T-helper 2 cell (primary cell): Measurements from ENCODE around the gene NOTCH2.
"Not testable (repeated sequence)": the region's sequence is repeated elsewhere in the genome, so short reads cannot be mapped to it uniquely, and the experiment has no call there.

Experiments used
- DNase-seq, 5 experiments: peaks; one replicate each; pipeline versions ENCODE4 v3.0.0 to v3.0.0-alpha.2; 2012 to 2022

The NOTCH2 gene

DNA sequence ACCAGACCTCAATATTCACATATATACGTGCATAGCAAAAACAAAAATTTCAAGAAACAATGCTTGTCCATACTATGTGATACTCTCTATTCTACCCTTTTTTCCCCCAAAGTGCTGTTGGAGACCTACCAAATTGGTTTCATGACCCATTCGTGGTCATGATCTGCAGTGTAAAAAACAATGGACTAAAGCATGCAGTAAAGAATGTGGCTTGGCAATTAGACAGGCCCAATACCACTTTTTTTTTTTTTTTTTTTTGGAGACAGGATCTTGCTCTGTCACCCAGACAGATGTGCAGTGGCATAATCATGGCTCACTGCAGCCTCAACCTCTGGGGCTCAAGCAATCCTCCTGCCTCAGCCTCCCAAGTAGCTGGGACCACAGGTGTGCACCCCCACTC, 21.3 kb downstream of the NOTCH2 start:
- DNase-seq = not testable (repeated sequence)

DNA sequence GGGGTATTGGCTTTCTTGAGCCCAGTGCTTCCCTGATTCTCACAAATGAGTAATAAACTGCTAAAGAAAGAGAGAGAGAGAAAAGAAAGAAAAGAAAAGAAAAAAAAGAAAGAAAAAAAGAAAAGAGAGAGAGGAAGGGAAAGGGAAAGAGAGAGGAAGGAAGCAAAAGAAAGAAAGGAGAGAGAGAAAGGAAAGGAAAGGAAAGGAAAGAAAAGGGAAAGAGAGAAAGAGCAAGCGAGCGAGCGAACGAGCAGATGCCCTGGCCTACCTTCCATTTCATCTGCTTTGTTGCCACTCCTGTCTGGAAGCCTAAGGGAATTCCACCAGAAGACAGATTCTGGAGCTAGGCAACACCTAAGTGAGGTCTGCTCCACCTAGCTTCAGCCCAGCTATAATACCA, 27.7 kb downstream of the NOTCH2 start:
- not testable (repeated sequence) for DNase-seq

DNA sequence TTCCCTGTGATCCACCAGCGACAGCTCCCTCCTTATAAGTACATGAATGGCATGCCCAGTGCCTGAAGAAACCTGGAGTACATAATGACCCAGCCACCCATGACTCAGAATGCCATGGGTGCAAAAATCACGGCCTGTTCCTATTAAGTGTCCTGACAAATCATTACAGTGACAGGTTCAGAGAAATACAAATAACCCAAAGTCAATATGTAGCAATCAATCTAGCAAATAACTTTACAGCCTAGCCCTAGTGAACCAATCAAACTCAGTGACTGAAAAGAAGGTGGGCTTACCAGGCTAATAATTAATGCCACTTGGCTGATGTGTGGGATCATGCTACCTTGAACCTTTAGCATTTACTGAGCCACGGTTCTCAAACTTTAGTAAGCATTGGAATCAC, 37.2 kb downstream of the NOTCH2 start:
- DNase-seq = not testable (repeated sequence)

DNA sequence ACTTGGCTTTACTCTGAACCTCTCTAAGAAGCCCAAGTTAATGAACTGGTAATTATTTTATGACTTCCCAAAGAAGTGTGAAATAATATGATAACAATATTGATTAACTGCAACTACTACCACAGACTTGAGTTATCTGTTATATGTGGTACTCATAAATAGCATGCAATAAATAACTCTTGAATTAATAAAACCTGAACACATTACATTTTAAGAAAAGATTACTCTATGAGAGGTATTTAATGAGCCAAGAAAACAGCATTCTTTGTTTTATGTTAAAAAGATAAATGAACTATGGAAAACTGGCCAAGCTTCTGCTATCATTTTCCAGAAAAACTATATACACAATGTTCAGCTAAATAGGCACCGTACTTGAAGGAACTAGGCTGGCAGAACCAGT, 45.7 kb downstream of the NOTCH2 start:
- not testable (repeated sequence) for DNase-seq

GRCh38 chr1:120014978-120015377, 54.5 kb downstream of the NOTCH2 start:
- not testable (repeated sequence) for DNase-seq

- not testable (repeated sequence) for DNase-seq
Observed at GRCh38 chr1:120008320-120008719, 61.1 kb downstream of the NOTCH2 start.

GRCh38 chr1:120007850-120008249, 61.6 kb downstream of the NOTCH2 start:
- not testable (repeated sequence) for DNase-seq

- DNase-seq = not testable (repeated sequence)
Observed at GRCh38 chr1:120001035-120001434, 68.4 kb downstream of the NOTCH2 start.

DNA sequence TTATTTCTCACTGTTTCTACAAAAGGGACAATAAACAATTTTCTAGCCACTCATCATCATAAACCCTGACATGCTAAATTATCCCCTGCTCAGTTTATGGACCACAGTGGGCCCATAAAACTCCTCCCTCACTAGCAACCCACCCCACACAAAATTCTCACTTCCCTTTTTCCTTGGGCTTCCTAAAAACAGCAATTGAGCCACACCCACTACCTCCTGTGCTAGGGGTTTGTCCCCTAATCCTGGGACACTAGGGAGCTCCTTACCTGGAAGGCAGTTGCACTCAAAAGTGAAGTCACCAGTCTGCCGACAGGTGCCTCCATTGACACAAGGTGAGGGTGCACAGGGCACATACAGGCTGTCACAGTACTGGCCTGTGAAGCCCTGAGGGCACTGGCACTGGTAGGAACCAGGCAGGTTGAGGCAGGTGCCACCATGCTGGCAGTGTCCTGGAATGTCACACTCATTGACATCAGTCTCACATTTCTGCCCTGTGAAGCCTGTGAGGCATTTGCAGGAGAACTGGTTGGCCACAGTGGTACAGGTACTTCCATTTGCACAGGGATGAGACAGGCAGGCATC, 72.6 kb downstream of the NOTCH2 start:
- not testable (repeated sequence) for DNase-seq

GRCh38 chr1:119995975-119996374, 73.5 kb downstream of the NOTCH2 start:
- DNase-seq = not testable (repeated sequence)

- DNase-seq = no peak
Observed at GRCh38 chr1:119988306-119989062, 81.0 kb downstream of the NOTCH2 start.

DNA sequence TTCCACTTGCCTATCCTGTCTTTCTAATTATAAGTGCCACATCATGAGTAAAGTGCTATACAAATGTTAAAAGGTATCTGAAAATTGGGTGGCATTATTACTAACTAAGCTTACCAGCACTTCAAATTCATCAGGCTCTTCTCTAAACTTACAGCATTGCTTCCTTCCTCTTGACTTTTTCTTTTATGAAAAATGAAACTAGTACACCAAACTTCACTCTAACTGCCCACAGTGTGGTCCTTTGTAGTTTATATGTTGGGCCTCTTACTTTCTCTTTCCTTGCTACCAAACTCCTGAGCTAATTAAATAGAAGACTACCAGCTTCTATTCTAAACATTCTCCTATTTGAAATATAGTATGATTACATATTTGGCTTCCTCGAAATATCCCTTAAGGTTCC, 81.8 kb downstream of the NOTCH2 start:
- peak in 1 of 5 experiments; percentile 54 for DNase-seq

DNA sequence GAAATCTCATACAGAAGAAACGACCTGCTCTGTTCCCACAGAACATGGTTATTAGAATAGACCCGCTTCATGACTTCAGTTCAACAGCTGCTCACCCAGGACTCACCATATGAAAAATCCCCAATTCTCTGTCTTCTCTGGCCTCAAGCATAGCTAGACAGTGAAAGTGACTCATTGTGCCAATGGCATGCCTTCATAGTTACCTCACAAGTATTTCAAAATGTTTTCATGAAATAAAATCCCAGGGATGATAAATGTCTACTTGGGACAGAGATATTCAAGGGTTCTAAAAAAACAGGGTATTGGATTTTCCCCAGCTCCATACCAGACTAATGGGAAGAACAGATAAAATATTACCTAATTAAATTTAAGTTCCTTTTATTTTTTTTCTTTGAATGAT, 82.3 kb downstream of the NOTCH2 start:
- DNase-seq = no peak

DNA sequence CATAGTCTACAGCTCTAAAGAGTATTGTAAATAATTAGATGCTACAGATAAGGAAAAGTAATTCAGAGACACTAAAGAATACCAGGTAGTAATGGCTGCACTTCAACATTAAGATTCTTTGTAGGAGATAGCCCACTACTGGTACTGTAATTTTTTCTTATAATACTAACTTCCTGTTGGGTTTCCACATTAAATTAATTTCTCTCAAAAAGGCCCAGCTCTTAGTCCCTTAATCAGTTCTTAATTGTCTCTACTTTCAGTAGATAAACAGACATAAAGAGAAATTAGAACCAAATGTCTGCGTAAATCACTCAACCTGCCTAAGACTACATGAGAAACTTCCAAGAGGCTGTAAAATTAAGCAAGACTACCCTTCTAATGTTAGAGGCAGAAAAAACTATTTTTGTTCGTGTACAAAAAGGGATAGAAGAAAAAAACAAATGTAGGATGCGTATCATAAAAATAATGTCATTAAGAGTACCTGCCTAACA, 83.4 kb downstream of the NOTCH2 start:
- DNase-seq = no peak

DNA sequence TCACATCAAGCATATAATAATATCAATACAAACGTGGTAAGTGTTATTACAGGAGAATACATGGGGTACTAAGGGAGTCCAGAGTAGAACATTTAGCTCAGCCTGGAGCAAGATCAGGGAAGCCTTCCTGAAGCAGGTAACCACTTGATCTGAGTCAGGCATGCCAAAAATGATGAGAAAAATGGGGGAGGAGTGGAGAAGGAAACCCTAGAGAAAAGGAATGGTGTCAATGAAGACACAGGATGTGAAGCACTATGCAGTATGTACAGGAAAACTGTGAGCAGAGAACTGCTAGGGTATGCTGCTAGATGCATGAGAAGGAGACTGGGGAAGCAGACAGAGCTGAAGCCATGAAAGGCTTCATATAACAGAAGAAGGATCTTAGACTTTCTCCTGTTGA, 84.7 kb downstream of the NOTCH2 start:
- no peak for DNase-seq

DNA sequence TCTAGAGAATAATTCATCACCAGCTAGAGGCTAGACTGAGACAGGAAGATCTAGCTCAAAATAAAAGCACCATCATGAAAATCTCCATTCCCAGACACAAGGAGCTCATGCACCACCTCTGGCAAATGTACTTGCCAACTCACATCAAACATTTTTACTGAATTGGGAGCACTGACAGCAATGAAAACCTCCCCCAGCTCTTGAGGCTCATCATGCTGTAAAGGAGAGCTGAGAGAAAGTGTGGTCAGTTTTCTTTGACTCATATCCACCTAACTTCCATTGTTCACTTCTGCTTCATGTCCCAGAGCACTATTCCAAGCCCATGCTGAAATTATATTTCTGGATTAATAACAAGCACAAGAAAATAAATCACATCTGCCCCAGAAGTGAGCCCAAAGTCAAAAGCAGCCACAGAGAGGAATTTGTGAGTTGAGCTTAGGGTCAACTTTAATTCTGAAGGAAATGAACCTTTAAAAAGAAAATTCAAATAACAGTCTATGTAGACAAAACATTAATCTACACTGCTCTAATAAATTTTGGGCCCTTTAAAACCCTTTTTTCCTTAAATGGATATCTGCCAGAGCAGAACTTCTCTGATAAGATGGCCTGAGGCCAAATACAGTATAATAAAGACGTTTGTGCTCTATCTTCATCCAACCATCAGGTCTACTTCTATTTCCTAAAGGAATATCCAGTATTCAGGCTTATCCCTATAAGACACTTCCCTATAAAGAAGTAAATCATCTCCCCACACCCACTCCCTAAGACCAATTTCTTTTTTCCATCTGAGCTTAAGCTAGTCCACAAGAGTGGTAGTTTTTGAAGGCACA, 87.3 kb downstream of the NOTCH2 start:
- DNase-seq = no peak

GRCh38 chr1:119981496-119981895, 88.0 kb downstream of the NOTCH2 start:
- DNase-seq = no peak

- no peak for DNase-seq
Observed at GRCh38 chr1:119978018-119978505, 91.4 kb downstream of the NOTCH2 start.

DNA sequence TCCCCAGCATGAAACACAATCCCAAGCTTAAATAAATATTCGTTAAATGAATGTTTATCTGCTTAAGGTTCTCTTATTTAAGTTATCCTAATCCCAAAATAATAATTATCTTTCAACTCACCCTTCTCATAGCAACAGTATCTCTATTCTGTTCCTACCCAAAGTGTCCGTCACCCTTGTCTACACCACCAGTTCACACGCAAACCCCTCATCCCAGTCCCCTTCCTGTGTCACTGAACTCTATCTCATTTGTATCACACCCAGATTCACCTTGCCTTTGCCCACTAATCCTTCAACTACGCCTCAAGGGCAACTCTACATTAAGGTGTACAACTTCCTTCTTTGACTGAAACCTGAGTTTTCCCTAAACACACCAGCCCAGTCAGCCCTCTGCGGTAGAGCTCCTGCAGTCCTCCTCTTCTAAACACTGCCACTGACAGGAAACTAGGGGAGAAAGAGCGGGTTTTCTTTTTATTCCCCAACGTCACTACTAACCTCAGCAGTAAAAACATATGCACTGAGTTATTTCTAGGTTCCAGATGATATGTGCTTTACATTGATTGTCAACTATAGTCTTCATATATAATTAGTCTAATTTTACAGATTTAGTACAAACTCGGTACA, 92.2 kb downstream of the NOTCH2 start:
- not testable (repeated sequence) for DNase-seq

GRCh38 chr1:119975582-119976254, 93.7 kb downstream of the NOTCH2 start:
- not testable (repeated sequence) for DNase-seq

- DNase-seq = no peak
Observed at GRCh38 chr1:119975006-119975405, 94.5 kb downstream of the NOTCH2 start.

DNA sequence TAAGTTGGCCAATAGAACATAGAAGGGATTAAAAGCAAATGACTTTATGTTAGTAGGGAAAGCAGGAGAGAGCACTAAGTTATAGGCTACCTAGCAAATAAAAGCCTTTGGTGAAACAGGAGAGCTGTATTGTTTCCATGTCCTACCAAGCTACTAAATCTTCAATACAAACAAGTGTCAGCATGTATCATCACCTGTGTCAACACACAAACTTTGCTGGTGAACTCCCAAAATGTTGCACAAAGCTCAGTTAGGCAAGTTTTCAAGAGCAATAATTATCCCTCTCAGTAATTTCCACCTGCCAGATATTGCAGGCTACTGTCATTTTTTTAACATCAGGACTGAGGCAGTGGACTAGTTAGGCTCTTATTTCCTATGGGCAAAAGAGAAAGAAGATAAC, 95.4 kb downstream of the NOTCH2 start:
- DNase-seq = no peak
